HUES64 (cell line): Measurements from ENCODE around the gene RPA1.

Experiments used
- H3K27ac ChIP-seq: 2 replicates; pipeline ENCODE4 v1.7.0; 2013; ENCODE audit warnings: low read depth, low read length, inconsistent platforms
- H3K27me3 ChIP-seq: 2 replicates; pipeline ENCODE4 v1.6.1; 2013; ENCODE audit warnings: mild to moderate bottlenecking, low read length; ENCODE audit not compliant: insufficient read depth
- H3K36me3 ChIP-seq: 2 replicates; pipeline ENCODE4 v1.6.1; 2013; ENCODE audit warnings: mild to moderate bottlenecking, low read length; ENCODE audit not compliant: insufficient read depth
- H3K4me1 ChIP-seq: 2 replicates; pipeline ENCODE4 v1.6.1; 2013; ENCODE audit warnings: mild to moderate bottlenecking, low read length, moderate library complexity; ENCODE audit not compliant: insufficient read depth
- H3K4me3 ChIP-seq: 2 replicates; pipeline ENCODE4 v1.5.1; 2013; ENCODE audit warnings: mild to moderate bottlenecking, low read length, moderate library complexity
- H3K9ac ChIP-seq: 2 replicates; pipeline ENCODE4 v1.6.1; 2013; ENCODE audit warnings: mild to moderate bottlenecking, low read depth, low read length
- H3K9me3 ChIP-seq: 2 replicates; pipeline ENCODE4 v1.6.1; 2013; ENCODE audit warnings: low read depth, low read length; ENCODE audit not compliant: insufficient read depth
- WGBS: fragments of 150-250, 120-280 bp; methylation state at CpG from one replicate; pipeline ENCODE4 v1.1.7; 2013; ENCODE audit warnings: missing lambda C conversion rate; 5-methylcytosine and 5-hydroxymethylcytosine counted together

RPA1 gene

DNA sequence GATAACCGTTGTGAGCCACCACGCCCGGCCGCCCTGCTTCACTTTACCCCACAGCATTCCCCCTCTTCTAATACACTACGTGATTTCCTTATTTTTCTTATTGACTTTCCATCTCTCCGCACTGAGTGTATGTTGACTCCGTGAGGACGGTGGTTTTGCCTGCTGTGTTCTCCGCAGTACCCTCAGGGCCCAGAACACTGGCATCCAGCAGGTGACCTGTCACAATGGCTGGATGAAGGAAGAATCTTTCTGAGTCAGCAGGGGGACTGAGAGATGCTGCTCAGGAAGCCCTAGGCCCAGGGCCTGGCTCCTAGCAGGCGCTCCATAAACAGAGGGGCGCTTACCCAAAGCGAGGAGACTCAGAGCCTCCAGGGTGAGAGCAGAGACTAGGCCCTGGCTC is 115.8 kb downstream of the RPA1 start:
- WGBS: 82% methylated on average over 12 of the region's 12 CpGs
- no peaks in the 10 kb centered on the region for H3K9me3 ChIP-seq
- H3K4me1 ChIP-seq: no peaks in the 10 kb centered on the region

DNA sequence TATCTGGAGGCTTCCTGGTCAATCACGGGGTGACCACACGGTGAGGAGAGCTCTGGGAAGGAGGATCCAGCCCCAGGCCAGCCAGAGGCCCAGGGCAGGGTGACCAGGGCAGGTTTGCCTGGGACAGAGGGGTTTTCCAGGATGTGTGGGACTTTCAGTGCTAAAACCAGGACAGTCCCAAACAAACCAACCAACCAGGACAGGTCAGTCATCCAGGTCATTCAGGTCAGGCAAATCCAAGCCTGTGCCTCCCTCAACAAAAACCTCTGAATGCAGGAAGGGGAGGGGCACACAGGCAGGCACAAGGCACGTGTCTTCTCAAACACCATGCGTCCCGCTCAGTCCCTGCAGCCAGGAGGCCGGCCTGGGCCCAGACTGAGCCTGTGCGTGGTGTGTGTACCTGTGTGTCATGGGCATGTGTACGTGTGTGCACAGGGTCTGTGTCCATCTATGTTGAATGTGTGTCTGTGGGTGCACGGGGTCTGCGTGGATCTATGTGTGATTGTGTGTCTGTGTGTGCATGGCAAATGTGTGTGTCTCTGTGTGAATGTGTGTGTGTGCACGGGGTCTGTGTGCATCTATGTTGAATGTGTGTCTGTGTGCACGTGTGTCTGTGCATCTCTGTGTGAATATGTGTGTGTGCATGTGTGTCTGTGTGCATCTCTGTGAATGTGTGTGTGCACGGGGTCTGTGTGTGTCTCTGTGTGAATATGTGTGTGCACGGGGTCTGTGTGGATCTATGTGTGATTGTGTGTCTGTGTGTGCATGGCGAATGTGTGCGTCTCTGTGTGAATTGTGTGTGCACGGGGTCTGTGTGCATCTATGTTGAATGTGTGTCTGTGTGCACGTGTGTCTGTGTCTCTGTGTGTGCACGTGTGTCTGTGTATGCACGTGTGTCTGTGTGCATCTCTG is 116.5 kb downstream of the RPA1 start:
- Histone ChIP-seq H3K36me3 (no peaks in the 10 kb centered on the region), H3K9ac (no peak overlapping the region), H3K27me3 (peaks cover 2% of the 10 kb centered on the region; the same call in 1 of the 2 replicates), H3K4me3 (no peak overlapping the region), H3K4me1 (no peaks in the 10 kb centered on the region), H3K9me3 (no peaks in the 10 kb centered on the region), H3K27ac (no peak overlapping the region)
- 85% methylated on average over 20 of the region's 20 CpGs for WGBS

More for the DNA sequence above, 115.8 kb downstream of the RPA1 start:
- Histone ChIP-seq H3K27me3 (no peaks in the 10 kb centered on the region; the same call in 1 of the 2 replicates), H3K4me3 (no peak overlapping the region), H3K27ac (no peak overlapping the region), H3K36me3 (no peaks in the 10 kb centered on the region), H3K9ac (no peak overlapping the region)

DNA sequence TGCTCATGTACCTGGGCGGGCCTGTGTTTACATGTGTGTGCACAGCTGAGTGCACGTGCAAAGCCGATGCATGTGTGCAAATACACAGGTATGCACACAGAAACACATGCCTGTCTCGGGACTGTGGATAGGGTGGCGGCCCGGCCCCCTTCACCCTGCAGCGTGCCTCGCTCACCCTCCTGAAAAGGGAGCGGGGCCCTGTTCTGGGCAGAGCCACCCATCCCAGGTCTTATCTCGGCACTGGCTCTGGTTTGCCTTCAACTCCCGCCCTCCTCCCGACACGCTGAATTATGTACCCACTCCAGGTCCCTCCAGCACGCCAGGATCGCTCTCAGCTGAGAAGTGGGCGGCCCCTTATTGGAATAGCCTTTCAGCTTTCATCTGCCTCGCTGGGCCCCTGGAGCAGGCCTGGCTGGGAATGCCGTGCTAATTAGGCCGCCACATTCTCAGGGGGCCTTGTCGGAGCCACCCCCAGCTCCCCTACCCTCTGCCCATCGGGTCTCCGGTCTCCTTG is 117.5 kb downstream of the RPA1 start:
- H3K9me3 ChIP-seq: no peaks in the 10 kb centered on the region
- H3K27me3 ChIP-seq: peaks cover 2% of the 10 kb centered on the region; the same call in 1 of the 2 replicates
- H3K36me3 ChIP-seq: no peaks in the 10 kb centered on the region
- no peaks in the 10 kb centered on the region for H3K4me1 ChIP-seq
- no peak overlapping the region for H3K9ac ChIP-seq
- no peak overlapping the region for H3K4me3 ChIP-seq
- 82% methylated on average over 22 of the region's 22 CpGs for WGBS
- no peak overlapping the region for H3K27ac ChIP-seq

DNA sequence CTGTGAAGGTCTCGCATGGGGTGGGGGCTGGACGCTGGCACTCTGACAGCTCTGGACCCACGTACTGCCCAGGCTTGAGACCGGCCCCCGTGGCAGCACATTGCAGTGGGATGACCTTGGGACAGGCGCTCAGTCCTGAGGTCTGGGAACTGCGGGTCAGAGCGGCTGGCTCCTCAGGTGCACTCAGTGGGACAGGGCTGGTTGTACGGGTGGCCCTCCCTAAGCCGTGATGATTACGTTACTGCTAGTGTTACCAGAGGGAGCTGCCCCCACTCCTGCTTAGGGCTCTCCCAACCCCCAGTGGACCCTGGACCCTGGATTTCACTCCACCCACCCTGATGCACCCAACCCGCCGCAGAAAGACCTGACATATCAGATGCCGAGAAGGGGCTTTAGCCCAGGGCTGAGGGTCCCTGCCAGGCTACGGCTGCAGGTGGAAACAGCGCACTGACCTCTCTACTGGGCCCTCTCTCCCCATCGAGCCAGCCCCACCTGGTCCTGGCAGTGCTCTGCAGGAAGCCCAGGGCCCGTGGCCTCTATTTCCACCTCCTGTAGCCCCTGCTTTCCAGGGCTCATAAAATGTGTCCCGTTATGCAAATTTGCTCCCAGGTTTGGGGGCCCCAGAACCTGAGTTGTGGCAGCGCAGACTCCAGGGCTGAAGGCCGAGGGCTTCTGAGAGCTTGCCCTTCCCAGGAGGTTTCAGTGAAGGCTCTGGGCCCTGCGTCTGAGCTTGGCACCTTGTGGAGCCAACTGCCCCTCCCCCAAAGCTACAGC is 118.1 kb downstream of the RPA1 start:
- H3K27ac ChIP-seq: no peak overlapping the region
- no peak overlapping the region for H3K9ac ChIP-seq
- H3K4me1 ChIP-seq: no peaks in the 10 kb centered on the region
- no peaks in the 10 kb centered on the region for H3K9me3 ChIP-seq
- no peak overlapping the region for H3K4me3 ChIP-seq
- H3K36me3 ChIP-seq: no peaks in the 10 kb centered on the region
- WGBS: 88% methylated on average over 22 of the region's 22 CpGs
- H3K27me3 ChIP-seq: peaks cover 2% of the 10 kb centered on the region; the same call in 1 of the 2 replicates

DNA sequence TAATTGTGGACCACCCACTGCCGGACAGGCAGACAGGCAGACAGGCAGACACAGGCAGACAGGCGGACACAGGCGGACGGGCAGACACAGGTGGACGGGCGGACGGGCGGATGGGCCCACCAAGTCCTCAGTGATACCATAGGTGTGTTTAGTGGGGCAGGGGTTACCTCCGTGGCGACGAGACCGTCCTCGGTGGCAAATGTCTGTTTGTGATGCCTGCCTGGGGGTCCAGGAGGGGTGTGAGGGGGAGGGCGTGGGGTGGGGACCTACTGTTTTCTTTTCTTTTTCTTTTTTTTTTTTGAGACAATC is 118.7 kb downstream of the RPA1 start:
- no peak overlapping the region for H3K27ac ChIP-seq
- no peaks in the 10 kb centered on the region for H3K4me1 ChIP-seq
- 89% methylated on average over 14 of the region's 14 CpGs for WGBS
- H3K9me3 ChIP-seq: no peaks in the 10 kb centered on the region
- no peak overlapping the region for H3K9ac ChIP-seq
- no peaks in the 10 kb centered on the region for H3K36me3 ChIP-seq
- H3K4me3 ChIP-seq: no peak overlapping the region
- peaks cover 6% of the 10 kb centered on the region; the same call in 1 of the 2 replicates for H3K27me3 ChIP-seq
